ENCODE measurements around the gene PSMG2. TPM values are rescaled to one million over a fixed set of nuclear protein-coding genes. Genes with fewer than 3 reads are reported as not detected.
A peak's percentile ranks its signal among the peaks of the same experiment; 100 is the strongest.

The PSMG2 gene, protein sequence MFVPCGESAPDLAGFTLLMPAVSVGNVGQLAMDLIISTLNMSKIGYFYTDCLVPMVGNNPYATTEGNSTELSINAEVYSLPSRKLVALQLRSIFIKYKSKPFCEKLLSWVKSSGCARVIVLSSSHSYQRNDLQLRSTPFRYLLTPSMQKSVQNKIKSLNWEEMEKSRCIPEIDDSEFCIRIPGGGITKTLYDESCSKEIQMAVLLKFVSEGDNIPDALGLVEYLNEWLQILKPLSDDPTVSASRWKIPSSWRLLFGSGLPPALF
- 95.7 TPM for polyA plus RNA-seq

DNA sequence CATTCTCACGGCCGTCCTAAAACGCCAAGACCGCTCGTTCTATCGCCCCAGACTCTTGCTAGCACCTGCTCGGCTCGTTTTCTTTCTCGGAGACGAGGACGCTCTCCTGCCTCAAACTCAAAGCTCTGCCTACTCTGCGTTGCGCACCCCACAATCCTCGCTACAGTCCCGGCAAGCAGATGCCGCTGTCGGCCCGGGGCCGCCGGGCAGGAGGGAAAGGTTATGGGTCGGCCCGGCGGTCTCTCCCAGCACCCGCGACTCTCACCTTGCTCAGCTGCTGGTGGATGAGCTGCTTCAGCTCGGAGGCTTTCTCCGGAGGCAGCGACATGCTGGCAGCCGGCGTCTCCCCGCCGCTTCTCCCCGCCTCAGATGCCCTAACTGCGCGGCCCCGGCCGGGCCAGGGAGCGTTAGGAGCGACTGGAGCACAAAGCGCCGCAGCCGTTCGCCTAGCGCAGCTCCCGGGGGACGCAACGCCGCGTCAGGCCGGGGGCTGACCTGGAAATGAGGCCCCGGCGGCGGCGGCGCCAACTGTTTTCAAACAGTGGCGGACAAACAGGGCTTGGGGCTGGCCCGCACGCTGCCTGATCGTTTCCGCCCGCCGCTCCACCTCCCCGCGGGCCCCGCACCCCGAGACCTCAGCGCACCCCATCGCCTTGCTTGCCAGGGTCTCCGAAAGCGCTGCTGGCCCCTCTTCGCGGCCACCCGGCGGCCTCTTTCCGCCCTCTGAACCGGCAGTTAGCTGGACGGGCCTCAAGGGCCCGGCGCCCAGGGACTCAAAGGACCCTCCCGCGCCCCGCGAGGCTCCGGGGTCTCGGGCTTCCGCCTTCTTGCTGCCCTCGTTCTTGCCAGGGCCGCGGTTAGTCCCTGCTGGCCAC, at the start of gene PSMG2, which contains the start of gene CEP76:
TSS of gene PSMG2 (plus strand) at position 822 of the 875 bp plus-strand sequence. CDS start 66 bp downstream, outside the sequence.
TSS of gene CEP76 (minus strand) at position 503 of the 875 bp plus-strand sequence. CDS start at position 328, 175 bp downstream.
- no peaks in the 10 kb centered on the region for H3K9me3 Mint-ChIP-seq
- H3K27me3 Mint-ChIP-seq: no peaks in the 10 kb centered on the region
- H3K36me3 Mint-ChIP-seq: no peaks in the 10 kb centered on the region
- H3K4me3 Mint-ChIP-seq: peak within 1 kb of the TSS; percentile 96 to 100 (median 99)
- peaks cover 32 to 51% (median 34%) of the 10 kb centered on the region in 3 donors for H3K4me1 Mint-ChIP-seq
- peak within 1 kb of the TSS; percentile 100 for H3K27ac Mint-ChIP-seq

DNA sequence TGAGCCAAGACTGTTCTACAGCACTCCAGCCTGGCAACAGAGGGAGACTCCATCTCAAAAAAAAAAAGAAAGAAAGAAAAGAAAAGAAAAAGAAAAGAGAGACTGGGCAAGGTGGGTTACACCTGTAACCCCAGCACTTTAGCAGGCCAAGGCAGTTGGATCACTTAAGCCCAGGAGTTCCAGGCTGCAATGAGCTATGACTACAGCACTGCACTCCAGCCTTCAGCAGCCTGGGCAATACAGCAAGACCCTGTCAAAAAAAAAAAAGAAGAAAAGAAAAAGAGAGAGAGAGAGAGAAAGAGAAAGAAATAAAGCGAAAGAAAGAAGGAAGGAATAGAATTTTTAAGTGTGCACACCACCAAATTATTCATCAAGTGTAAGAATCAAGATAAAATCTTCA, 47.9 kb upstream of the PSMG2 start:
- Mint-ChIP-seq H3K4me1 (peaks cover 6 to 12% (median 9%) of the 10 kb centered on the region in 3 donors), H3K4me3 (peak overlapping the region in 1 of 4 donors; percentile 74), H3K27ac (no peak overlapping the region), H3K36me3 (peaks cover under 1% of the 10 kb centered on the region), H3K9me3 (no peaks in the 10 kb centered on the region), H3K27me3 (peaks cover 13% of the 10 kb centered on the region)

DNA sequence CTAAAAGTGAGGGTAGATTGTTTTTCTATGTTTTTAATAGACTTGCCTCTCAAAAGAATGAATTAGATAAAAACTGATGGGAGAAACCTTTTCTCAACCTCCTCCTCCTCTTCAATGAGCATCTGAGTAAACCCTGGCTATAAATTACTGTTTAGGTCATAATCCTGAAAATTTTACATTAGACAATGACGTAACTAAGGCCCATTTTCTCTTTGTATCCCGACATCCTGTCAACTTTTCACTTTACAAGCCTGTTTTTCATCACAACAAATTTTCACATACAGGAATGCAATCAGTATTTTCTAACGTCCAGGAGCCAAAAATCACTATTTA, 46.3 kb upstream of the PSMG2 start:
- H3K9me3 Mint-ChIP-seq: no peaks in the 10 kb centered on the region
- H3K27ac Mint-ChIP-seq: peak overlapping the region in 1 of 3 donors; percentile 3
- peaks cover 2% of the 10 kb centered on the region for H3K36me3 Mint-ChIP-seq
- H3K4me3 Mint-ChIP-seq: peak overlapping the region; percentile 44 to 93 (median 78)
- H3K27me3 Mint-ChIP-seq: peaks cover 13% of the 10 kb centered on the region
- peaks cover 6 to 12% (median 9%) of the 10 kb centered on the region in 3 donors for H3K4me1 Mint-ChIP-seq

DNA sequence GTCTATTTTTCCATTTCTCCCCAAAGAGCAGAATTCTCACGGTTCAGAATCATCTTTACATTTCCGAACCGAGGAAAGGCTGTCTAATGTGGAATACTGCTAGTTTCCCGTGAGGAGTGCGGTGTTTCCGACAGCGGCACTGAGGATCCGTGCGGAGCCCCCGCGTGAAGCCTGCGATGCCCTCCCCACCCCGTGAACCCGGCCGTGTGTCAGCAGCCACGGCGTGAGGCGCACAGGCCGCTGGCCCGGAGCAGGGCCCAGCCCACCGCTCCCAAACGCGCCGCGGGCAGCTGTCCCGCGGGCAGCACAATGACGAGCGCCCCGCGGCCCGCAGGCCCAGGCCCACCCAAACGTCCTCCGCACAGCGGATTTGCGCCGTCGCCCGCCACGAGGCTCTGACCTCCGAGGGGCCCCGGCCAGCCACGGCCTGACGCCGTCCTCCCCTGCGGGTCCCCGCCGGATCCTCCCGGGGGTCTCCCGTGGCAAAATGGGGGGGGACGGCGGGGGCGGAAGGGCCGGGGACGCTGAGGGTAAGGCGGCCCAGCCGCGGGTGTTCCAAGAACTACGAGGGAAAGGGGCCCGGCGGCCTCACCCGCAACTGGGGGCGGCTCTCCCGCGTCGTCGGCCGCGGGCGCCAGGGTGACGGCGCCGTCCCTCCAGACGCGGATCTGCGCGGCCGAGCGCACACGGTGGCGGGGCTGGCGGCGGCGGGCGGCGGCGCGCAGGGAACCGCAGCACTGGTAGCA, 45.7 kb upstream of the PSMG2 start:
- peaks cover 2% of the 10 kb centered on the region for H3K36me3 Mint-ChIP-seq
- H3K9me3 Mint-ChIP-seq: no peaks in the 10 kb centered on the region
- no peak overlapping the region for H3K27ac Mint-ChIP-seq
- H3K4me3 Mint-ChIP-seq: peak overlapping the region; percentile 44 to 93 (median 78)
- peaks cover 13% of the 10 kb centered on the region for H3K27me3 Mint-ChIP-seq
- H3K4me1 Mint-ChIP-seq: peaks cover 6 to 12% (median 9%) of the 10 kb centered on the region in 3 donors

DNA sequence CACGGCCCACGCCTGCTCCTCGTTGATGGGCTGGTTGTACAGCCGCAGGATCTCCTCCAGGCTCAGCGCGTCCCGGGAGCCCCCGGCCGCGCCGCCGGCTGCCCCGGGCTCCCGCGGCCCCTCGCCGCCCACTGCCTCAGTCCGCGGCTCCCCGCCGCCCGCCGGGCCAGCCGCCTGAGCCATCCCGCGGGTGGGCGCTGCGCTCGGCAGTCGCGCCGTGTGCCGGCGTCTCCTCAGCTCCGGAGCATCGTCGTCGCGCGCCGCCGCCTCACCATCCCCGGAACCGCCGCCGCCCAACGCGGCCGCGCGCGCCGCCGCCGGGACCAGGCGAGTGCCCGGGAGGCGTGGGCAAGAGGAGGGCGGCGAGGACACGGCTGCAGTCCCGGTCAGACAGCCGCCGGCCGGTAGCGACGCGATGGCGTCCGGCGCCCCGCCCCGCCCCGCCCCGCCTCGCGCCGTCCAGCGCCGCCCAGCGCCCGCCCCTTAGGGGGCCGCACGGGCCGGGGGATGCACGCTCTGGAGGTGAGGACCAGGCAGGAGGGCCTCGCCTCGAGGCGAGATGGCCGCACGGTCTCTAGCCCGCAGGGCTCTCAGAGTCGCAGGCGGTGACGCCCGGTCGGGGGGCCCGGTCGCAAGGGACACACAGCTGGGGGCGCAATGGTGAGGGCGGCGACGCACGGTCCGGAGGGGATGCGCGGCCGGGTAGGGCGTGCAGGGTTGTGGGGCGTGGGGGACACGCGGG, 45.0 kb upstream of the PSMG2 start, which contains the start of gene SPIRE1:
TSS of gene SPIRE1 (minus strand) at position 424 of the 742 bp plus-strand sequence. CDS start at position 183, 241 bp downstream.
- H3K4me1 Mint-ChIP-seq: peaks cover 6 to 12% (median 9%) of the 10 kb centered on the region in 3 donors

DNA sequence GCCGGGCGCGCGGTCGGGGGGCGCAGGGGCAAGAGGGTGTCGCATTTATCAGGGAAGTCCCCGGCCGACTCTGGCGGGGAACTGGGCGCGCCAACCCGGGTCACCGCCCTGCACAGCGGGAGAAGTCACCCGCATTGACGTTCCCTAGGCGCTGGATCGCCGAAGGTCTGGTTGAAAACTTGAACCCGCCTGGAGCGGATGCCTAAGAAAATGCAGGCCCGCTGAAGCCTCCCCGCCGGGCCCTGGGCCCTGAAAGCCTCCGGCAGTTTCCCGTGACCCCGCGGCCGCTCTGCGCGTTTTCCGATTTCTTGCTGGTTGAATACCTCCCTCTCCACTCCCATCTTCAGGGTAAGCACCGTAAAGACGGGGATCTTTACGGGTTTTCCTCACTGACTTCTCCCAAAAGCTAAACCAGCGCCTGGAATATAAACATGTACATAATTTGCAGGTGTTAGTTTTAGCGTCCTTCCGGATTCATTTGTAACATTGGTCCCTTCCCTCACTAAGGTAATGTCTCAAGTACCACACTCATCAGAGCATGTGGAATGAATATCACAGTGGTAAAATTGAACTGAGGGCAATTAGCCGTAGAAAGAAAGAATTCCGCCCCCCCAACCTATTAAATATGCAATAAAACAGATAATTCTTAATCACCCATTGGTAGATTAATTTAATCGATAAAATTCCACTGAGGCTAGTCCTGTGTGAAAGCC, 44.3 kb upstream of the PSMG2 start:
- Mint-ChIP-seq H3K4me1 (peaks cover 6 to 12% (median 7%) of the 10 kb centered on the region in 3 donors), H3K27ac (peak overlapping the region; percentile 18 to 72 (median 34)), H3K9me3 (no peaks in the 10 kb centered on the region), H3K36me3 (peaks cover 2% of the 10 kb centered on the region), H3K27me3 (peaks cover 10% of the 10 kb centered on the region), H3K4me3 (peak overlapping the region; percentile 83 to 99 (median 93))

More for the DNA sequence above, 45.0 kb upstream of the PSMG2 start, which contains the start of gene SPIRE1:
- H3K9me3 Mint-ChIP-seq: no peaks in the 10 kb centered on the region
- peaks cover 2% of the 10 kb centered on the region for H3K36me3 Mint-ChIP-seq
- peaks cover 13% of the 10 kb centered on the region for H3K27me3 Mint-ChIP-seq
- peak within 1 kb of the TSS; percentile 18 to 72 (median 34) for H3K27ac Mint-ChIP-seq
- H3K4me3 Mint-ChIP-seq: peak within 1 kb of the TSS; percentile 83 to 99 (median 93)

DNA sequence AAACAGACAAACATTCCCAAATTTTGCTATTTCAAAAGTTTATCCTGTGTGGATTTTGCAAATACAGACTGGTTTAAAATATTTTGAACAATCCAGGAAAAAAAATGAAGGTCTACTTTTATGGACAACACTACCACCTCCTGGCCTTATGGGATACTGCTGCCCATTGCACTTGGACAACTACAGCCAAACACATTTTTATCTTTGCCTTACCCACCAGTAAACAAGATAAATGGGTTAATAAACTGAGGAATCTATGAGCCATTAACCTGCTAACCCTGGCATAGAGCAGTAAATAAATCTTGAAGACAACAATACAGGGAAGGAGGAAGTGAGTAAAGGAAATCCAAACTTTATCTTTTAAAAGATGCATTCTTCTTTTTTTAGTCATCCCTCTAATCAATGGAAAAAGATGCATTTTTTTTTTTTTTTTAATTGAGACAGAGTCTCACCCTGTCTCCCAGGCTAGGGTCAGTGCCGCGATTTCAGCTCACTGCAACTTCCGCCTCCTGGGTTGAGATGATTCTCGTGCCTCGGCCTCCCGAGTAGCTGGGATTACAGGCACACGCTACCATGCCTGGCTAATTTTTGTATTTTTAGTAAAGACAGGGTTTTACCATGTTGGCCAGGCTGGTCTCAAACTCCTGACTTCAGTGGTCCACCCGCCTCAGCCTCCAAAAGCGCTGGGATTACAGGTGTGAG, 42.8 kb upstream of the PSMG2 start:
- peak overlapping the region; percentile 48 to 81 (median 52) for H3K4me3 Mint-ChIP-seq
- peaks cover 6 to 12% (median 7%) of the 10 kb centered on the region in 3 donors for H3K4me1 Mint-ChIP-seq
- H3K9me3 Mint-ChIP-seq: no peaks in the 10 kb centered on the region
- peaks cover 10% of the 10 kb centered on the region for H3K27me3 Mint-ChIP-seq
- H3K36me3 Mint-ChIP-seq: peaks cover 2% of the 10 kb centered on the region
- no peak overlapping the region for H3K27ac Mint-ChIP-seq

DNA sequence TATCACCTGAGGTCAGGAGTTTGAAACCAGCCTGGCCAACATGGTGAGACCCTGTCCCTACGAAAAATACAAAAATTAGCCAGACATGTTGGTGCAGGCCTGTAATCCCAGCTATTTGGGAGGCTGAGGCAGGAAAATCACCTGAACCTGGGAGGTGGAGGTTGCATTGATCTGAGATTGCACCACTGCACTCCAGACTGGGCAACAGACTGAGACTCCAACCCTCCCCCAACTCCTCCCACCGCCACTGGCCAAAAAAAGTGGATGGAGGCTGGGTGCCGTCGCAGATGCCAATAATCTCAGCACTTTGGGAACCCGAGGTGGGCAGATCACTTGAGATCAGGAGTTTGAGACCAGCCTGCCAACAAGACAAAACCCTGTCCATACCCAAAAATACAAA, 34.8 kb upstream of the PSMG2 start:
- no peaks in the 10 kb centered on the region for H3K27me3 Mint-ChIP-seq
- no peak overlapping the region for H3K27ac Mint-ChIP-seq
- no peaks in the 10 kb centered on the region for H3K9me3 Mint-ChIP-seq
- H3K4me1 Mint-ChIP-seq: no peaks in the 10 kb centered on the region
- no peak overlapping the region for H3K4me3 Mint-ChIP-seq
- H3K36me3 Mint-ChIP-seq: no peaks in the 10 kb centered on the region

DNA sequence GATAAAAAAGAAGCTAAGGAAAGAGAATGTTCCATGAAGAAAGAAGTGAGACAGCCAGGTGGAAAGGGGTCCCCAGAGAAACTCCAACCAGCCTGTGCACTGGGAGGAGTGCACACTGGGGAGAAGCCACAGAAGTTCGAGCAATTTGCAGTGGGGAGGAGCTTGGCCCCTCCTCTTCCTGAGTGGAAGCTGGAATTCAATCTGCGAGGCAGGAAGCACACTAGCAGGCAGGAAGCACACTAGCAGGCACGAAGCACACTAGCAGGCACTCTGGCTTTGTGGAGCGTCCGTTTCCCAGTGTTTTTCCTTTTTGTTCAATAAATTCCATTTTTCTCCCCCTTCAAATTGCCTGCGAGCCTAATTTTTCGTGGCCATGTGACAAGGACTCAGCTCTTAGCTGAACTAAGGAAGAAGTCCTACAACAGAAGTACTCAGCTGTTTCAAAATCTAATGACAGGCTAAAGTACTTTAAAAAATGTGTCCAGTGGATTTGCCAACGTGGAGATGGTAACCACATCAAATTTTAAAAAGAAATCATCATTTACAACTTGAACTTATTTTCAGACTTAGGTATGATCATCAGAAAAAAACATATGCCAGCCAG, 23.6 kb upstream of the PSMG2 start:
- no peak overlapping the region for H3K27ac Mint-ChIP-seq
- peaks cover 4% of the 10 kb centered on the region for H3K36me3 Mint-ChIP-seq

DNA sequence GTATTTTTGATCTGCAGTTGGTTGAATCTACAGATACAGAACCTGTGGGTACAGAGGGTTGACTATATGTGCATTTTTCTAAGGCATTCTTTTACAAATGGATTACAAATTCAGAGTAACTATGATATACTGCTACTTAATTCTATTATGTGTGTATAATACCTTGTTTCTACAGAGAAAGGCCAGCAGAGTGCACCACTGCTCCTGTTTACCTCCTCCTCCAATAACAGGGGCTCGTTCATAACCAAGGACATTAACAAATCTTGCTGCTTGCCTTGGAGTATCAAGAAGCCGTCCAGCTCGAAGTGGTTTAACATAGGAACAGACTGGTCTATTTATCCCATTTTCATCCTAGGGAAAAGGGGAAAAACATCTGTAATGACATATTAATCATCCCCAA, 16.7 kb upstream of the PSMG2 start:
- H3K27ac Mint-ChIP-seq: no peak overlapping the region

More for the DNA sequence above, 23.6 kb upstream of the PSMG2 start:
- Mint-ChIP-seq H3K9me3 (no peaks in the 10 kb centered on the region), H3K4me3 (no peak overlapping the region), H3K27me3 (no peaks in the 10 kb centered on the region), H3K4me1 (peaks cover 0 to 4% (median 0%) of the 10 kb centered on the region in 3 donors)

DNA sequence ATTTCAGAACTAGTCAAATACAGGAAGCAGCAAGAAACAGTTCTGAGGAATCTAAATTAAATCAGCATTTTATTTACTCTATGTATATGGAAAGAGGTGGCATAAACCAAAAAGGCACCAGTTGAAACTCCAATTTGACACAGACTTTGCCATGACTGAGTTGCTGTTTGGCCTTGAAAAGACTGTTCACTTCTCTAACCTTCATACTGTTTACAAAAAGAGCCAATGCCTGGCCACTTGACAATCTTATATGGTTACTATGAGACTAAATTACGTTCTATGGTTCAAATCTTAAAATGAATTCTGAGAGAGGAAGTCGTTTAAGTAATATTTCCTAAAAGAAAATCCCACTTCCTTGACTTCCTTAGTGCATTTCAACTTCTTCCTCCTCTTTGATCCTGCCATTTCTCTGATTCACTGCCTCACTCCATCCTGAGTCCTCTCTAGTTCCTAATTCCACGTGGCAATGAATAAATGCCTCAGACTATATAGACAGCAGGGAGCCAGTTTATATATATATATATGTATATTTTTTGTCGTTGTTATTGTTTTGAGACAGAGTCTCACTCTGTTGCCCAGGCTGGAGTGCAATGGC, 13.5 kb upstream of the PSMG2 start:
- H3K36me3 Mint-ChIP-seq: peaks cover 2% of the 10 kb centered on the region
- H3K4me3 Mint-ChIP-seq: no peak overlapping the region
- peaks cover 0 to 5% (median 1%) of the 10 kb centered on the region in 3 donors for H3K4me1 Mint-ChIP-seq
- no peak overlapping the region for H3K27ac Mint-ChIP-seq
- H3K27me3 Mint-ChIP-seq: no peaks in the 10 kb centered on the region
- no peaks in the 10 kb centered on the region for H3K9me3 Mint-ChIP-seq

More for the DNA sequence above, 16.7 kb upstream of the PSMG2 start:
- H3K36me3 Mint-ChIP-seq: peaks cover 6% of the 10 kb centered on the region
- H3K9me3 Mint-ChIP-seq: no peaks in the 10 kb centered on the region
- H3K4me3 Mint-ChIP-seq: no peak overlapping the region
- H3K4me1 Mint-ChIP-seq: no peaks in the 10 kb centered on the region
- no peaks in the 10 kb centered on the region for H3K27me3 Mint-ChIP-seq

DNA sequence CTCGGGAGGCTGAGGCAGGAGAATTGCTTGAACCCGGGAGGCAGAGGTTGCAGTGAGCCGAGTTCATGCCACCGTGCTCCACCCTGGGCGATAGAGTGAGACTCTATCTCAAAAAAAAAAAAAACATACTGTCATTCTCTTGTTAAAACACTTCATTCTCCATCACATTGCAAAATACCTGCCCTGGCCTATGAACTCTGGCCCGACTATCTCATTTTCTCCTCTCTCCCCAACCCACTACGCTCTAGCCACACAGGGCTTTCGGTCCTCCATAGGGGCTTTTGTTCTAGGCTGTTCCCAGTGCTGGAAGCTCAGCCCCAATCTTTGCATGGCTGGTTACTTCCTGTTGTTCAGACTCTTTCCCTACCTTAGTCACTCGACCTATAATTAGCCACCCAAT, 10.6 kb upstream of the PSMG2 start:
- H3K4me1 Mint-ChIP-seq: peaks cover 0 to 5% (median 1%) of the 10 kb centered on the region in 3 donors
- peak overlapping the region in 1 of 3 donors; percentile 28 for H3K27ac Mint-ChIP-seq
- H3K36me3 Mint-ChIP-seq: peaks cover 4% of the 10 kb centered on the region
- H3K9me3 Mint-ChIP-seq: no peaks in the 10 kb centered on the region
- no peak overlapping the region for H3K4me3 Mint-ChIP-seq
- no peaks in the 10 kb centered on the region for H3K27me3 Mint-ChIP-seq

Data from IgD-negative memory B cell (primary cell).